ENCODE results near the gene EIF3CL. TPM values are rescaled to one million over a fixed set of nuclear protein-coding genes. Genes with fewer than 3 reads are reported as not detected.
"Not testable (repeated sequence)": the region's sequence is repeated elsewhere in the genome, so short reads cannot be mapped to it uniquely, and the experiment has no call there.

EIF3CL gene
- total RNA-seq, 1 donor from 2014 or later, result 60.4 TPM

GRCh38 chr16:28363408-28363807 is 40.2 kb downstream of the EIF3CL start, which contains the start of gene NPIPB6:
Gene NPIPB6 (minus strand): TSS chr16:28363508. CDS start chr16:28362822, 686 bp downstream.
- DNase-seq, result not testable (repeated sequence)

GRCh38 chr16:28362600-28362999 is 41.0 kb downstream of the EIF3CL start:
- not testable (repeated sequence) for DNase-seq

DNA sequence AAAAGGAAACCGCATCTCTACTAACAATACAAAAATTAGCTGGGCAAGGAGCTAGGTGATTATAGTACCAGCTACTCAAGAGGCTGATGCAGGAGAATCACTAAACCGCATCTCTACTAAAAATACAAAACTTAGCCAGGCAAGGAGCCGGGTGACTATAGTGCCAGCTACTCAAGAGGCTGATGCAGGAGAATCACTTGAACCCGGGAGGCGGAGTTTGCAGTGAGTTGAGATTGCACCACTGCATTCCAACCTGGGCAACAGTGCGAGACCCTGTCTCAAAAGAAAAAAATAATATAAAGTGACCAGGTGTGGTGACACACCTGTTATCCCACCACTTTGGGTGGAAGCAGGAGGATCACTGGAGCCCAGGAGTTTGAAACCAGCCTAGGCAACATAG is 65.4 kb downstream of the EIF3CL start:
- not testable (repeated sequence) for DNase-seq

DNA sequence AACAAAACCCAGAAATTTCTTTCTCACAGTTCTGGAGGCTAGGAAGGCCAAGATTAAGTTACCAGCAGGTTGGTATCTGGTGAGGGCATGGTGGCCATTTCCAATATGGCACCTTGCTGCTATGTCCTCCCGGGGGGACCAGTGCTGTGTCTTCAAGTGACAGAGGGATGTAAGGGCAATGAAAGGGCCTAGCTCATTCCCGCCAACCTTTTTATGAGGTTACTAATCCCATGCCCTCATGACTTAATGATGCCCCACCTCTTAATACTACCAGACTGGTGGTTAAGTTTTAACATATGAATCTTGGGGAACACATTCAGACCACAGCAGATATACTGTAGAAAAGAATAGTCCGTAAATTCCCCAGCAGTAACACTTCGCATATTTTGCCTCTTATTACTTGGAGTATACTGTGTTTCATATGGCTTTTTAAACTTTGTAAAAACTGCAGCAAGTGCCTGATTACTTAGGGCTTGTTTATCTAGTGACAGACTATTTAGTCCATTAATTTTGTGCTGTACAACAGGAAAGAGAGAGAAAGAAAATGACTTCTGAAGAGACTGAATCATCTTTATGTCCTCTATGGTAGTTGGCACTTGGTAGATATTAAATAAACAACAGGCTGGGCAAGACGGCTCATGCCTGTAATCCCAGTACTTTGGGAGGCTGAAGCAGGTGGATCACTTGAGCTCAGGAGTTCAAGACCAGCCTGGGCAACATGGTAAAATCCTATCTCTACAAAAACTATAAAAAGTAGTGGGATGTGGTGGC is 66.5 kb downstream of the EIF3CL start:
- DNase-seq, result not testable (repeated sequence)

DNA sequence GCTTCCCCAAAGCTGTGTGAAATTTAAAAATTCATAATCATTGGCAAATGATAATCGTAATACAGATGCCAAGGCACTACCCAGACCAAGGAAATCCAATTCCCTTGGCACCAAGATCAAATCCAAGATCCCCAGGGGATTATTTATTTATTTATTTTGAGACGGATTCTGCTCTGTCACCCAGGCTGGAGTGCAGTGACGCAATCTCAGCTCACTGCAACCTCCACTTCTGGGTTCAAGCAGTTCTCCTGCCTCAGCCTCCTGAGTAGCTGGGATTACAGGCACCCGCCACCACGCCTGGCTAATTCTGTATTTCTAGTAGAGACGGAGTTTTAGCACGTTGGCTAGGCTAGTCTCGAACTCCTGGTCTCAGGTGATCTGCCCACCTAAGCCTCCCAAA is 68.0 kb downstream of the EIF3CL start:
- not testable (repeated sequence) for DNase-seq

DNA sequence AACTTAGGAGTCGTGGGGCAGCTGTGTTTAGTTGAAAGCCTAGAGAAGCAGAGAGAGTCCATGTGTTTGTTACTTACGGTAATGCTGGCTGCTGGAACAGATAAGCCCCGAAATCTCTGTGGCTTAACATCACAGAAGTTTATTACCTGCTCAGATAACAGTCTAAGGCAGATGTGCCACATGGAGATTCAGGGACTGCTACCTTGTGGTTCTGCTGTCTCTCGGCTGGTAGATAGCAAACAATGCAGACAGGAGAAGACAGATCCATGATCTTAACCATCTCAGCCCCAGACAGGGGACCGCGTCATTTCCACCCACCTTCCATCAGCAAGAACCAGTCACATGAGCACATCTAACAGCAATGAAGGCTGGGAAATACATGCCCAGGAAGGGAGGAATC is 71.0 kb downstream of the EIF3CL start:
- not testable (repeated sequence) for DNase-seq

DNA sequence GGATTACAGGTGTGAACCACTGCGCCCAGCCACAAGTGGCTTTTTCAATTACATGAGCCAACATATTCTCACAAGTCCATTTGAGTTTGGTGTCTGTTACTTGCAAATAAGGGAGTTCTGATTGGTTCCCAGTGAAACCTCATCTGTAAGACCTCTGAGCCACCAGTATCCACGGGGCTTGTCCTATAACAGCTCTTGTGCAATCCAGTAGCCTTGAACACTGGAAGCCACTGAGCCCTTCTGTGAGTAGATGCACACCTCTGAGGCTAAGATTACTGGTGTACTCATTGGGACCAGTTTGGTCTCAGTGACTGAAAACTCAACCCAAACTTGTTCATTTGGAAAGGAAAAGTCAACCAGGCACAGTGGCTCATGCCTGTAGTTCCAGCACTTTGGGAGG is 72.7 kb downstream of the EIF3CL start:
- not testable (repeated sequence) for DNase-seq

DNA sequence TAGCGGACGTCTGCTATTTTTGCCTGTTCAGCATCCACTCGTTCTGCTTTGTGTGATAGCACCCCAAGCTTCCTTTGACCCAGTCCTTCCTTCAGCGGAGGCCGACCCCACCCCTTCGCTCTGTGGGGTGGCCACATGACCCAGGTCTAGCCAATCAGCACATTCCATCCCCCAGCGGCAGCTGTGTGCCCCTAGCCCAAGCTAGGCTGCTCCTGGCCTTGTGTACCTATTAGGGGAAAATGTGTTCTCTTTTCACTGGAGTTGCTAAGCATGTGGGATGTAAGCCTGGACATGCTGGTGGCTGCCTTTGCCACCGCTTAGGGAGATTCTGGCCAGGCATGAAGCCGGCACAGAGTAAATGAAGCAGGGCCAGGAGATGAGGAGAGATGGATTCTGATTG is 73.4 kb downstream of the EIF3CL start:
- DNase-seq, result not testable (repeated sequence)

Small RNA genes within 50 kb of the gene (small RNA-seq; reads per million reads assigned to genes)
- gene AC138904.2, result not detected
- gene MIR6862-1, result not detected

Other genes with a start within 250 kb of the EIF3CL start
- gene XPO6, start 191.9 kb downstream of the EIF3CL start, total RNA-seq, result 66.4 TPM
- gene SBK1, start 111.3 kb downstream of the EIF3CL start, total RNA-seq, result 19.5 TPM
- gene NPIPB6, start 40.3 kb downstream of the EIF3CL start, total RNA-seq, result not detected
- gene NPIPB7, start 68.5 kb upstream of the EIF3CL start, total RNA-seq, result not detected
- gene CLN3, start 88.2 kb upstream of the EIF3CL start, total RNA-seq, result 19.3 TPM
- not detected for gene APOBR, start 90.8 kb upstream of the EIF3CL start, total RNA-seq
- gene IL27, start 103.0 kb upstream of the EIF3CL start, total RNA-seq, result not detected
- gene NUPR1, start 135.1 kb upstream of the EIF3CL start, total RNA-seq, result 0.16 TPM
- 10.8 TPM for gene SGF29, start 150.1 kb upstream of the EIF3CL start, total RNA-seq
- not detected for gene SULT1A2, start 193.2 kb upstream of the EIF3CL start, total RNA-seq
- gene SULT1A1, start 206.2 kb upstream of the EIF3CL start, total RNA-seq, result 7.3 TPM
- not detected for gene NPIPB8, start 234.2 kb upstream of the EIF3CL start, total RNA-seq